Neural progenitor cell (in vitro differentiated cells): ENCODE data around the gene AP2A2.

Source experiments
- CTCF ChIP-seq: fragments of 200-600 bp; sonication (generic); IDR thresholded peaks from 2 replicates; pipeline ENCODE4 v1.5.1; 2017; ENCODE audit warnings: antibody characterized with exemption, mild to moderate bottlenecking
- EZH2phosphoT487 ChIP-seq: fragments of 200-600 bp; sonication (generic); IDR thresholded peaks from 2 replicates; pipeline ENCODE4 v1.6.1; 2017; ENCODE audit warnings: antibody characterized with exemption

GRCh38 chr11:987671-988070, 62.0 kb downstream of the AP2A2 start:
- TF ChIP-seq CTCF (no peak), EZH2phosphoT487 (no peak)
